ENCODE data around the gene BABAM1.

Gene BABAM1

DNA sequence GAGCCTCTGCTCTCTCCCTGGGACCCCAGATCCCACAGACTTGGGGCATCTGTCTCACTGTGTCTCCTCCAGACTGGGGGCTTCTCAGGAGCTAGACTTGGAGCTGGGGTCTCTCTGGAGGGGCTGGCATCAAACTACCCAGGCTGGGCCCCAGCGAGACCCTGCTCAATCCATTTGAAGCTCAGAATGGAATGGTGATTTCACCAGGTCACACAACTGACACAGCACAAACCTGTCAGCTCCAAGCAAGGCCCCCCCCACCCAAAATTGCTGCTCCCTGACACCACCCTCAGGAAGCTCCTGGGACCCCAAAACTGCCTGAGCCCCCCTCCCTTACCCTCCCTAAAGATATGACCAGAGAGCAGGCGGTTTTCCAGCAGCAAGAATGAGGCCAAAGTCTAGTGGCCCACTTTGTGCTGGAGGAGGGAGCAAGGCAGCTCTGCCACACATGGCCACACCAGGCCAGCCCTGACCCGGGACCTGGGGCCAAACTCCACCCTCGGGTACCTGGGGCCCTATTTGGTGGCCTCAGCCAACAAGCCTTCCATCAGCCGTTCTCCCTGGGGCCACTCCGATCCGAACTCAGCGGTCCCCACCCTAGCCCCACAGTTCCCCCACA lies 23.9 kb upstream of the BABAM1 start:
- DNase-seq (ENCODE audit: low read depth in 2 of 2), result no peak

DNA sequence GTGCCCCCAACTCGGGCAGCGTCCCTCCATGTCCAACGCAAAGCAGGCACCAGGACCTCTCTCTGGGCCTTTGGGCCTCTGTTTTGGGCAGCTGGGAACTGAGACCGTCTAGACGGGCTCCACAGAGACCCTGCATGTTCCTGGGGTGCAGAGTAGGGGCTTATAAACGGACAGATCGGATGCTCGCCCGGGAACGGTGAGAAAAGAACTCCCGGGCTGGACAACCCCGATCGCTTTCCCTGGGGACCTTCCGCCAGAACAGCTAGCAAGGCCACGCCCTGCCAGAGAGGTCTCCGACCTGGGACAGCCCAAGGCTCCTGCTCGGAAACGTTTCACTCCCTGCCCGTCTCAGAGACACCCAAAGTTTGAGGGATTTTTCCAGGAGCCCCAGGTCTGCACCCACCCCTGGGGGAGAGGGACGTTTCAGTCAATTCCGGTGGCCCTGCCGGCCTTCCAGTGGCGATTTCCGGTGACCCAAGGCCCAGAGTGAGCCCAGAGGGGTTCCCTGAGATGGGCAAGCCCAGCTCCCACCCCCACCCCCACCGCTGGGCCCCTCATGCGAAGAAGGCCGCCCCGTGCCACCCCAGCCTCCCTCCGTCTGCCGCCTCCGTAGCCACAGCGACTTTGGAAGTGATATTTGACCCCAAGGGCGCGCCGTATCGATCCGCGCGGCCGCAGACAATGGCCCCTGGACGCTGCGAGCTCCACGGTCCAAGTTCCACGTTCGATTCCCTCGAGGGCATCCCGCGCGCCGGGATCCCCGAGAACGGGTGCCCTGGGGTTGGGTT lies 23.2 kb upstream of the BABAM1 start:
- no peak for DNase-seq (ENCODE audit: low read depth in 2 of 2)

DNA sequence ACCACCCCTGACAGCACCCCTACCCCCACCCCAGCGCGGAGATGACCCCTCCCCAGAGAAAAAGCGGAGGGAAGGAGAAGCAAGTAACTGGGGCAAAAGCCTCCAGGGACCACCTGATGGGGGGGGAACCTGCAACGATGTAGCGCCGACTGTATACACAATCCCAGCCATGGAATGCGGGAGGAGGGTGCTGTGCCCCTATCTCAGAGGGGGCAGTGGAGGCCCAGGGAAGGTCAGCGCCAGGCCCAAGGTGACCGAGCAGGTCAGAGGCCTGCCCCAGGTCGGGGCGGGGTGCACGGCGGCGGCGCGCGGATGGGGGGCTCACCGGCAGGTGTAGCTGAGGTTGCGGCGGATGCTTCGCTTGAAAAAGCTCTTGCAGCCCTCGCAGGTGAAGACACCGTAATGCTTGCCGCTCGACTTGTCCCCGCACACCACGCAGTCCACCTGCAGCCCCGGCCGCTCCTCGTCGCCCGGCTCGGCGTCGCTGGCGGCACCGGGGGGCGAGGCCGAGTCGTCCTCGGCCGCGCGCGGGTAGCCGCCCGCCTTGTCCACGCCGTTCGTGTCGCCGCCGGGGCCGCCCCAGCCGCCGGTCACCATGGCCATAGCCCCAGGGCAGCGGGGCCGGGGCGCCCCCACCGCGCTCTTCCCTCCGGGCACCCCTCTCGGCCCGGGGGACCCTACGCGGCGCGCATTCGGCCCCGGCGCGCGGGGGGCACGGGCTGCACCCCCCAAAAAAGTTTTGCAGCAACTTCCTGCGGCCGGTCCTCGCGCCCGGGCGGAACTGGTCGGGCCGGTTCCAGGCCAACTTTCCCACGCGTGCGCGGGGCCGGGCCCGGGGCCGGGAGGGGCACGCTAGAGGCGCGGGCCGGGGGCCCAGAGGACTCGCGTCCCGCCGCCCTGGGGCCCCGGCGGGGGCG lies 22.4 kb upstream of the BABAM1 start:
- DNase-seq (ENCODE audit: low read depth in 2 of 2), result no peak

DNA sequence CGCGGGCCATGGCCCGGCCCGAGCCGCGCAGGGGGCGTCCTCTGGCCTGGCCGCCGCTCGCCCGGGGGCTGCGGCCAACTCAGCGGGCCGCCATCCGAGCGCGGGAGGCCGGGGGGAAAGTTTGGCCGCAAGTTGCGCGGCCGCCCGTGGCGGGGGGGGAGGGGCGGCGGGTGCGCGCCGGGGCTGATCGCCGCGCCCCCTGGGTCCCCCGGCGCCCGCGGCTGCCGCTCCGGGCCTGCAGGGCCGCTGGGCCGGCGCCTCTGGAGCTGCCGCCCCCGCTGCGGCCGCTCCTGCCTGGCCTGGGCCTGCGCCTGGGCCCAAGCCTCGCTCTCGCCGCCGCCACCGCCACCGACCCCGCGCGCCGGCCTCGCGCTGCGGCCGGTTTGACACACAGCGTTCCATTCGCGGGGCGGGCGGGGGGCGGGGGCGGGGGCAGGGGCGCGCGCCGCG lies 21.7 kb upstream of the BABAM1 start, which contains the start of gene NR2F6:
TSS of gene NR2F6 (minus strand) at position 385 of the 450 bp plus-strand sequence. CDS start 699 bp downstream, outside the sequence.
- DNase-seq (ENCODE audit: low read depth in 2 of 2), result no peak

DNA sequence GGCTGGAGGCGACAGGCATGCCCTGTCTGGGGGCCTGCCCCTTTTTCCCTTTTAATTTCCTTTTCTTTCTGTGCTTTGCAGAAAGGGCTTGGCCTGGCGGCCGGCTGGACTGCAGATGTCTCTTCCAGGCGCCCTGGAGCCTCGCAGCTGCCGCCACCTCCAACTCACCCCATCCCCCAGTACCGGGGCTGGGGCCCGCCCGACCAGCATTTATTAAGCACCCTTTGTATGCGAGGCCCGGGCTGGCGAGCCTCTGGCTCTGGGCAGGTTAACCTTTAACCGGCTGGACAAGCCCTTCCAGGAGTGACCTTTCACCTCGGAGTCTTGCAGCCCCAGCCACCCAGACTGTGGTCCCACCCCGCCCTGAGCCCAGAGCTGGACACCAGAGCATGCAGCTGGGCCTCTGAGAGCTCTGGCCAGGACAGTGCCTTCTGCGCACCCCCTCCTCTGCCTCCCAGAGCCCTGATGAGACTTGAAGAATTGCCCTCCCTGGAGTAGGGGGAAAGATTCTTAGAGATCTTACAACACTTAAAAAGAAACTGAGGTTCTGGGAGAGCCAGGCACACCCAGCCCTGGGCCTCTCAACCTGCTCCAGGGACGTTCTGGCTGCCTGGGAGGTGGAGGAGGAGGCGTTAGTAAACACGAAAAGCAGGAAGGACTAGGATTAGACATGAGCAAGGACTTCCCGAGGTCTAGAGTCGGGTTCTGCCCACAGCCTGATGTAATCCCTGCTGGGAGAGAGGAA lies 20.4 kb upstream of the BABAM1 start:
- no peak for DNase-seq (ENCODE audit: low read depth in 2 of 2)

DNA sequence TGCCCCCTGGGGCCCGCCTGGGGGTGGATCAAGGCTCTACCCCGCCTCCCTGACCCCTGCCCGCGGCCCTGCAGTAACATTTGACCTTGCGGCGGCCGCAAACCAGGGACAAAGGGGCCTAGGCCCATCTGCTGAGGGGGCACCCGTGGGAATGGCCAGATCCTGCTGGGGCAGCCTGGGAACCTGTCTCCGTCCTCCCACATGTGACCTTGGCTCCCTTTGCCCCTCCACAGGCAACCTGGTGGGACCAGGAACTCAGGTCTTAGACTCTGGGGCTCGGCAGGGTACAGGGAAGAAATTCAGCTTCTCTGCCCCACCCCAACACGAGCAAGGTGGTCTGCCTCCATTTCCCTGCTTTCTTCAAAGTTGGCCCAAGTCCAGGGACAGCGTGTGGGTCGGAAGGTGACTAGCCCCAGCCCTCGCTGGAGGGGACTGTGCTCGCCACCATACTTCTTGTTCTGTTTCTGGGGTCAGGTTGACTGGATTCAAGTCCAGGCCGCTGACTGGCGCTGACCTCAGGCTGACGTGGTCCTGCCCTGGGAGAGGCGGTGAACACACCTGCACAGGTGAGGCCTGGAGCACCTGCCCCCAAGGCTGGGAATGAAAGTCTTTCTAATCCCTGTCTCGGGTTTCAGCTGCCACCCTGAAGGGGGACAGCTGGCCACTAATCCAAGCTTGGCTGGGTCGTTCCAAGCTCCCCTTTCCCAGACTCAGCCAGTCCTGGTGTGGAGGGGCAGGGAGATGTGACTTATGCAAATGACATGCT lies 19.0 kb upstream of the BABAM1 start:
- no peak for DNase-seq (ENCODE audit: low read depth in 2 of 2)

DNA sequence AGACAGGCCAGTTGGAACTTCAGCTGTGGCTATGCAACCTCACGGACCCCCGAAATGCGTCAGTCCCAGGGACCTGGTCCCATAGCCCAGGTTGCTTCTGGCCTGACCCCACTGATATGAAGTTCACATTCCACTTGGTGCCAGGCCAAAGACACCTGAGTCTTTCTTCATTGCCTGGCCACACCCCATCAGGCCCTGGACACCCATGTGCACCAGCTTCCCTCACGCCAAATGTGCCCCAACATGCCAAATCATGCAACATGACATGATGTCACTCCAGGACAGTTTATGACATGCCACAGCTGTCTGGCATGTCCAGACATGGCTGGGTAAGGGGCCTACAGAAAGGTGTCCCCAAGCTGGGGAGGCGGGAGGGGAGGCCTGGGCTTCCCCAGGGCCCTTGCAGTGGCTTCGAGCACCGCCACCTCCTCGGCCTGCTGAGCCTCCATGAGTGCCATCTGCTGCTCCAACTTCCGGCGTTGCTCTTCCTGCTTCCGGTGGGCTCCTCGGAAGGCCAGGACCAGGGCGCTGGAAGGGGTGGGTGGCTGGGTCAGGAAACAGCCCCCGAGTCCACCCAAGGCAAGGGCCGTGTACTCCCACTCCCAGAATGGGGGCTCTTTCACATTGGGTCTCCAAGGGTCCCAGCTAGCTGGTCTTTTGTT lies 17.2 kb upstream of the BABAM1 start:
- DNase-seq (ENCODE audit: low read depth in 2 of 2), result no peak

DNA sequence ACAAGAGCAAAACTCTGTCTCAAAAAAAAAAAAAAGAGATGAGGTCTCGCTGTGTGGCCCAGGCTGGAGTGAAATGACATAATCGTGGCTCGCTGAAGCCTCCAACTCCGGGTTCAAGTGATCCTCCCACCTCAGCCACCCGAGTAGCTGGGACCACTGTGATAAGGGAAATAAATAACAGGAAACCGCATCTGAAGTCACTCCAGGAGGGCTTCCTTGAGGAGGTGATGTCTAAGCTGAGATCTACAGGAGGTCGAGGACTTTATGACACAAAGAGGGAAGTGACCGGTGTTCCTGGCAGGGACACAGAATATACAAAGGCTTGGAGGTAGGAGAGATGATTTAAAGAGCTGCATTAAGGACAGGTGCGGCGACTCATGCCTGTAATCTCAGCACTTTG lies 12.6 kb upstream of the BABAM1 start:
- DNase-seq (ENCODE audit: low read depth in 2 of 2), result no peak

DNA sequence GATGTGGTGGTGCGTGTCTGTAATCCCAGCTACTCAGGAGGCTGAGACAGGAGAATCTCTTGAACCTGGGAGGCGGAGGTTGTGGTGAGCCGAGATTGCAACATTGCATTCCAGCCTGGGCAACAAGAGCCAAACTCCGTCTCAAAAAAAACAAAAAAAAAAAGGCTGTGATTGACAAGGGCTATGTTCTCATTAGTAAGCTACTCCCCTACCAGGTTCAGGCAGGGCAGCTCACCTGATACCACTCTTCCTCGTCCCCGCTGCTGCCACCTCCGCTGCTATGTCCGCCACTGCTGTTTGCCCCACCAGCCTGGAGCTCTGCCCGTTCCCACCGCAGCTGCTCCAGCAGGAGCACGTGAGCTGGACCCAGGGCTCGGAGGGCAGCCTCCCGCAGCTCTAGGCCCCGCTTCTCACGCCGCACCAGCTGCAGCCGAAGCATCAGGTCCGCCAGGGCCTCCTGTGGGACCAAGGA lies 12.1 kb upstream of the BABAM1 start:
- DNase-seq (ENCODE audit: low read depth in 2 of 2), result no peak

DNA sequence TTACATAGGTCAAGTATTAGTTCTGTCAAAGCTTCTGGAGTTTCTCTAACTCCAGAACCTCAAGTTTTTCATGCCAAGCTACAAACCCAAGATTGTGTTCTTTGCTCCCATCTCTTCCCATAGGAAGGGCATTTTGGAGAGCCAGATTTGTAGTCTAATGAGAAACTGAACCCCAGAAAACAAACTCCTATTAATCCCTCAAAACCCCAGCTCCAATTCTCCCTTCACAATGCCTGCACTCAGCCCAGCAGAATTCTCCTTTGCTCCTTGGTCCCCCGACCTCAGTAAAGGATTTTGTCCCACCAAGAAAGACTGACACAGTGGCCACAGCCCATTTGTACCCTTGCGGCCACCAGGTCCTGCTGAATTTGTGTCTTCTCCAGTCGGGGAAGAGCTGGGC lies 11.1 kb upstream of the BABAM1 start:
- DNase-seq (ENCODE audit: low read depth in 2 of 2), result no peak

DNA sequence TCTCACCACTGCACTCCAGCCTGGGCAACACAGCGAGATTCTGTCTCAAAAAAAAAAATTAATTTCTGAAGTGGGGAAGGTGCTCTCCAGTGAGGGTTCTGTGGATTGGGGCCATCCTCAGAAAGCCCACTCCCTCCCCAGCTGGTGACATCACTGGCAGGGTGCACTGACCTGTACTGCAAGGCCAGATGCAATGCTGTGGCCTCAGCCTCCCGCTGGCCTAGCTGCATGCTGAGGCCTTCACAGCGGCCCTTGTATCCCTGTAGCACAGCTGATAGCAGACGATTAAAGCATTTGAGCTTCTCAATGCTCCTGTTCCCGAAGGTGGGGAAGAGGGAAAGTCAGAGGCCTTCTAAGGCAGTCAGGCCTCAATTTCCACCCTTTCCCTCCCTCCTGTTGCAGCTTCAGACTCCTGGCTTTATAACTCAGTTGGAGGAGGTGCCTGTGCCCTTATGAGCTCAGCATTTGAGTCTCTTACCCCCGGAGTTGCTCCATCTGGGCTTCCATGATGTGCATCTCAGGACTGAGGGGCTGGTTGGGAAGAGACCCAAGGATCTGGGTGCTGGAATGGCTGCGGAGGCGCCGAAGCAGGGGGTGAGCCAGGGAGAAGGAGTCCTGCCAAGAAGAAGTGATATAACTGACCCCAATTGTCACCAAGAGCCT lies 8.0 kb upstream of the BABAM1 start:
- DNase-seq (ENCODE audit: low read depth in 2 of 2), result no peak

DNA sequence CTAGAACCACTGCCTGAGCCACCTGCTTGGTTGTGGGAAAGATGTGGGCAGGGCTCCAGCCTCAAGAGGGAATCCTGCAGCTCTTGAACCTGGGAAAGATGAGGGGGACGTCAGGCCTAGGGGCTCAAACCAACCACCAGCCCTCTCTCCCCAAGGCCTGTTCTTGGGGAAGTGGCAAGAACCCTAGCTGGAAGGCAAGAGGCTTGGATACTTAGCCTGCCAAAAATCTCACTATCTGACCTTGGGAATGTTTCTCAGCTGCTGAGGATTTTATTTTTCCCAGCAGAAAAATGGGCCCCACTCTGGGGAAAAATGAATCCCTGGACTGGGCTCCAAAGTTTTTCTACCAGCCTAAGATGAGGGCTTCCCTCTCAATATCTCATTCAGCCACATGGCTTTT lies 7.3 kb upstream of the BABAM1 start:
- DNase-seq (ENCODE audit: low read depth in 2 of 2), result no peak

DNA sequence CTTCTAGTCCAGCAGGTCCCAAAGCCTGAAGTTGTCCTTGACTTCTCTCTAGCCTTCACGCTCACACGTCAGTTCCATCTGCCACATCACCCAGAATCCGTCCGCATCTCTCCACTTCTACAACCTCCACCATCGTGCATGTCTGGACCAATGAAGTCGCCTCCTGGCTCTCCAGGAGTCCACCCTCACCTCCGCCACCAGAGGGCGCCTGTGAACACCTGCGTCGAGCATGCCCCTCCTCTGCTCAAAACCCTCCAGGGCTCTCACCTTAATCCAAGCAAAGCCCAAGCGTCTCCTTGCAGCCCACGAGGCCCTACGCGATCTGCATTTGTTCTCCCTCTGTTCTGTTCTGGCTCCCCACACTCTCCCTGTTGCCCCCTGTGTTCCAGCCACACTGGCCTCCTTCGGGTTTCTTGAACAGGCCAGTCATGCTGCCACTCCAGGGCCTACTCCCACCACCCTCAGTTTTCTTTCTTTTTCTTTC lies 6.4 kb upstream of the BABAM1 start:
- peak; percentile 77 to 85 for DNase-seq (ENCODE audit: low read depth in 2 of 2)

DNA sequence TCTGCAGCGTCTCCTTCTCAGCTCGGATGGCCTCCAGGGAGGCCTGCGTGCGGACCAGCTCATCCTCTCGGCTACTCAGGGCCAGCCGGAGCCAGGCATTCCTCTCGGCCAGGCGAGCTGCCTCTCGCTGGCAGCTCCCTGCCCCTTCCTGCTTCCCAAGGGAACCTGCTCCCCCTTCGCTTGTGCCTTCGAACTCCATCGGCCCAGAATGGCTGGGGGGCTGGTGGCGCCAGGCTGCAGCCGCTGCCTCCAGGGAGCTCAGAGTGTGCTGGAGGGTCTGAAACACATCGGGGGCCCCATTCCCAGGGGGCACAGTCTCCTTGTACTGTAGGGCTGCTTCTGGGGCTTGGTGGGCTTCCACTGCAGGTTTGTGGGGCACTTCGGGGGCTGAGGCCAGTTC lies 4.7 kb upstream of the BABAM1 start:
- no peak for DNase-seq (ENCODE audit: low read depth in 2 of 2)

DNA sequence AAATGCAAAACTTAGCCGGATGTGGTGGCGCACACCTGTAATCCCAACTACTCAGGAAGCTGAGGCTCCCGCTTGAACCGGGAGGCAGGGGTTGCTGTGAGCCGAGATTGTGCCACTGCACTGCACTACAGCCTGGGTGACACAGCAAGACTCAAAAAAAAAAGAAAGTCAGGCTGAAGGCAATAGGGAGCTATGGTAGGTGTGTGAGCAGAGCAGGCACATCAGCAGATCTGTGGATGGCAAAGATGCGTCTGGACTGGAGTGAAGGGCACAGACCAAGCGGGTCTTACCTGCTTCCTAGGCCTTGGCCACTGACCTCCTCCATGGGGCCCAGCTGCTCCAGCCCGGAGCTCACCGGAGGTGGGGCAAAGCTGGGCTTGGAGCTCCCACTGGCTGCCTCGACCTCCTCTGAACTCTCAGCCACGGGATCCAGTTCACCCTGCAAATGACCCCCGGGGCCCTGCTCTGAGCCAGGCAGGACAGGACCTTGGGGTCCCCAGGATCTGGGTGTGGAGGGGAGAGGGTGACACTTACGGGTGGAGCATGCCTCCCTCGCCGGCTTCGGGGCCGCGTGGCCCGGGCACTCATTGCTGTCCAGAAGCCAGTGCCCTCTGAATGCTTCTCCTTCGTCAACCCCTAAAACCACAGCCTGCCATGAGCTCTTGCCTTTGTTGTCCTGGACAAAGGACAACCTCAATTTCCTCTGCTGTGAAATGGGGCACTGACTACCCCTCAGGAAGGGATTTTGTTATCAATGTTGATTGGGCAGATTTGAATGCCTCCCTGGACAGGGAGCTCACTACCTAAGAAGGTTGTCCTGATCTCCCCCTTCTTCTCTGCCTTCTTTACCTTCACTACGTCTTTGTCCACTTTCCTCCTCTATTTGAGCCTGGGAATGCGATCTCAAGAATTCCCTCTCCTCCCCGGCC lies 3.3 kb upstream of the BABAM1 start:
- DNase-seq (ENCODE audit: low read depth in 2 of 2), result no peak

DNA sequence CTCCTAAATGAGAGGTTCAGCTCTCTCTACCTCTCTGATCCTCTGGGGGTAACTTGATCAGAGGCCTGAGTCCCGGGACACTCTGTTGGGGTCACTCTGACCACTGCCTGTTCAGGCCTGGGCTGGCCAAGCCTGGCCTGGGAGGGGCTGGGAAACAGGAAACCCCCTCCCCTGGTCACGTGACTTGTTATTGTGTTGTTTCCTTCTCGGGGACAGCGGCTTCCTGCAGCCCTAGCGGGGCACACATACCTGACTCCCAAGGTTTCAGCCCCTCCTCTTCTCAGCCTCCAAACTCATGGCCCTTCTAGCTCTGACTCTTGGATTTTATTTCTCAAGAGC lies 2.6 kb upstream of the BABAM1 start, which contains the start of gene USHBP1:
TSS of gene USHBP1 (minus strand) at position 105 of the 339 bp plus-strand sequence. CDS start 446 bp downstream, outside the sequence.
- no peak for DNase-seq (ENCODE audit: low read depth in 2 of 2)

DNA sequence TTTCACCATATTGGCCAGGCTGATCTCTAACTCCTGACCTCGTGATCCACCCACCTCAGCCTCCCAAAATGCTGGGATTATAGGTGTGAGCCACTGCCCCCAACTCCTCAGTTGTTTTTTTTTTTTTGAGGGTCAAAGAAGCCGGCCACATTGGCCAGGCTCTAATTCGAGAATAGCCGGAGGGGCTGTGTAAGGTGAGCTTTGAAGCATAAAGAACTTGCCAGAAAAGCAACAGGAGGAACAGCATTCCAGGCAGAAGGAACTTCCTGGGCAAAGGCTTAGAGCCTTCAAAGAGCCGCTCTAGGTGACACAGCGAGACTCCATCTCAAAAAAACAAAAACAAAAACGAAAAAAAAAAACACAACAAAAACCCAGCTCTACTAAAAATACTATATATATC lies 1.2 kb upstream of the BABAM1 start:
- no peak for DNase-seq (ENCODE audit: low read depth in 2 of 2)

DNA sequence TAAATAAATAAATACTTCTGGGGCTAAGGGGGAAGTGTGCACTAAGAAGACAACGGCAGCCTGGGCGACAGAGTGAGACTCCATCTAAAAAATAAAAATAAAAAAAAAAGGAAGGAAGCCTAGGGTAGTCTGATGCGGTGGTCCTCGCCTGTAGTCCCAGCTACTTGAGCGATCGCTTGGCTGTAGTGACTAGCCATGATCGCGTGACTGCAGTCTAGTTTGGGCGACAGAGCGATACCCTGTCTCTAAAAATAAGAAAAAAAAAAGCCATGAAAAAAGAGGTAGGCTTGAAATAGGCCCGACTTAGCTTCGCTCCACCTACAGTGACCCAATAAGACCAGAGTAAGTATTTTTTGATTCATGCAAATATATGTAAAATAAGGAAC lies 661 bp upstream of the BABAM1 start:
- no peak for DNase-seq (ENCODE audit: low read depth in 2 of 2)
